ENCODE data around the gene RHCG.

DNA sequence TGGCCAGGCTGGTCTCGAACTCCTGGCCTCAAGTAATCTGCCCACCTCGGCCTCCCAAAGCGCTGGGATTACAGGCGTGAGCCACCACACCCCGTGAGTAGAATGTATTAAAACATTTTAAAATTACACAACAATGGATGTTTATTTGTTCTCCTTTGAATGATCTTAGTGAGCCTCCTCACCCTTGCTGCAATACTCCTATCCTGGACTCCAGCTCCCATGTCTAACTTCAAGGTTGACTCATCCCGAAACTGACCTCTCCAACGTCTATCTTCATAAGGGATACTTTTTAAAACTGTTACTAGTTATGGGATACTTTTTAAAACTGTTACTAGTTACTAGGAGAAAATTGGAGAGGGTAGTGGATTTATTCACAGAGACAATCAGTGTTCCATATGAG, 17.8 kb upstream of the RHCG start:
- no peak for TF ChIP-seq POLR2A (IDR thresholded peaks at IDR 0.05; ENCODE audit: low read depth, low read length)
- TF ChIP-seq TAF1 (IDR thresholded peaks at IDR 0.05; ENCODE audit: borderline replicate concordance, low read depth, low read length) = no peak
- TF ChIP-seq POLR2AphosphoS5 (IDR thresholded peaks at IDR 0.05; ENCODE audit: low read depth, low read length) = no peak

Measured in GM12892 (cell line).